ENCODE data around the gene LLGL1. TPM values are rescaled to one million over a fixed set of nuclear protein-coding genes. Genes with fewer than 3 reads are reported as not detected.

The LLGL1 gene
- total RNA-seq, 1 experiment from 2014 or later: 44.3 TPM

DNA sequence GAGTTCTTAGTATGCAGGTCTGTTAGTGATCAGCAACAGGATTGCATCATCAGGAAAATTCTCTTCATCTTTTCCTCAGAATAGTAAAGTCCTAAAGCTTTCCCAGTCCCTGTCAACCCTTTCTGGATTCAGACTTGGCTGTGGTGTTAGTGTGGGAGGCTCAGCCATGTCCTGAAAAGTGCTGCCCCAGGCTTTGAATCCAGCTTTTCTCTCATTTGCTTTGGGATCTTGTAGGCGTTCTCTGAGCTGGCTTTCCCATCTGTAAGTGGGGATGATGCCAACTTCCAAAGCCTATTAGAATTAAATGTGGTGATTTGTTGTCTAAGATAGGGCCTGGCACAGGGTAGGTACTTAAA, 38.8 kb upstream of the LLGL1 start:
- H3K4me1 ChIP-seq (ENCODE audit: control insufficient read depth in 1 of 2, insufficient read depth in 2 of 2, low read length in 2 of 2): peaks cover 18 to 36% of the 10 kb centered on the region in 2 experiments
- RAD21 ChIA-PET (ENCODE audit: low non-redundant PET in 1 of 2, low total read pairs in 2 of 2, uncharacterized antibody in 2 of 2, unreplicated experiment in 2 of 2): no interaction called here
- POLR2A ChIA-PET: no interaction called here

DNA sequence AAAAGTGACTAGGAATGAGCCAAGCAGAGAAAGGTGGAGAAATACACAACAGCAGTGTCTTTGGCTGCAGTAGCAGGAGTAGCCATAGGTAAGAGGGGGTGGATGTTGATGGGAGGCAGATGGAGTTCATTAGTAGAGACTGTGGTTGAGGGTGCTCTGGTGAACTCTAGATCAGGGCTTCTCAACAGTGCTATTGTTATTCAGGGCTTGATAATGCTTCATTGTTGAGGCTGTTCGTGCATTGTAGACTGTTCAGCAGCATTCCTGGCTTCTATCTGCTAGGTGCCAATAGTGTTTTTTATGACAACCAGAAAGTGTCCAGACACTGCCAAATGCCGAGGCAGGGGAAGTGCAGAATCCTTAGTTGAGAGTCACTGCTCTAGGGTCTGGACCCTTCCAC, 38.2 kb upstream of the LLGL1 start:
- no peaks in the 10 kb centered on the region for H3K9me2 ChIP-seq (ENCODE audit: insufficient read depth)
- no peak overlapping the region for H3K9ac ChIP-seq (ENCODE audit: low read length)
- peaks cover 81% of the 10 kb centered on the region for H3K79me2 ChIP-seq (ENCODE audit: insufficient read depth, low read length)
- ATAC-seq: no peak
- POLR2A ChIA-PET: no interaction called here
- H3K4me2 ChIP-seq (ENCODE audit: low read length): no peak overlapping the region
- no peak overlapping the region for H2AFZ ChIP-seq (ENCODE audit: low read depth, low read length, poor library complexity, severe bottlenecking)
- TF ChIP-seq SIN3A (IDR thresholded peaks at IDR 0.05; ENCODE audit: low read depth) (no peak), RAD21 (IDR thresholded peaks at IDR 0.05; ENCODE audit: low read depth) (no peak), JUND (IDR thresholded peaks at IDR 0.05) (no peak), EZH2phosphoT487 (IDR thresholded peaks at IDR 0.05; ENCODE audit: borderline replicate concordance) (no peak), SRF (IDR thresholded peaks at IDR 0.05; ENCODE audit: low read depth) (no peak), ELF1 (IDR thresholded peaks at IDR 0.05; ENCODE audit: borderline replicate concordance, low read depth) (no peak), YY1 (IDR thresholded peaks at IDR 0.05; ENCODE audit: extremely low read depth, insufficient replicate concordance, low read depth, low read length) (no peak)
- TF ChIP-seq, protein P1, sequence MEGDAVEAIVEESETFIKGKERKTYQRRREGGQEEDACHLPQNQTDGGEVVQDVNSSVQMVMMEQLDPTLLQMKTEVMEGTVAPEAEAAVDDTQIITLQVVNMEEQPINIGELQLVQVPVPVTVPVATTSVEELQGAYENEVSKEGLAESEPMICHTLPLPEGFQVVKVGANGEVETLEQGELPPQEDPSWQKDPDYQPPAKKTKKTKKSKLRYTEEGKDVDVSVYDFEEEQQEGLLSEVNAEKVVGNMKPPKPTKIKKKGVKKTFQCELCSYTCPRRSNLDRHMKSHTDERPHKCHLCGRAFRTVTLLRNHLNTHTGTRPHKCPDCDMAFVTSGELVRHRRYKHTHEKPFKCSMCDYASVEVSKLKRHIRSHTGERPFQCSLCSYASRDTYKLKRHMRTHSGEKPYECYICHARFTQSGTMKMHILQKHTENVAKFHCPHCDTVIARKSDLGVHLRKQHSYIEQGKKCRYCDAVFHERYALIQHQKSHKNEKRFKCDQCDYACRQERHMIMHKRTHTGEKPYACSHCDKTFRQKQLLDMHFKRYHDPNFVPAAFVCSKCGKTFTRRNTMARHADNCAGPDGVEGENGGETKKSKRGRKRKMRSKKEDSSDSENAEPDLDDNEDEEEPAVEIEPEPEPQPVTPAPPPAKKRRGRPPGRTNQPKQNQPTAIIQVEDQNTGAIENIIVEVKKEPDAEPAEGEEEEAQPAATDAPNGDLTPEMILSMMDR (IDR thresholded peaks at IDR 0.05 in 2 of 3, conservative IDR thresholded peaks at IDR 0.05 in 1 of 3; ENCODE audit: borderline replicate concordance in 1 of 3, insufficient read depth in 1 of 3, low read depth in 2 of 3, low read length in 2 of 3): no peak
- TF ChIP-seq, protein P2, sequence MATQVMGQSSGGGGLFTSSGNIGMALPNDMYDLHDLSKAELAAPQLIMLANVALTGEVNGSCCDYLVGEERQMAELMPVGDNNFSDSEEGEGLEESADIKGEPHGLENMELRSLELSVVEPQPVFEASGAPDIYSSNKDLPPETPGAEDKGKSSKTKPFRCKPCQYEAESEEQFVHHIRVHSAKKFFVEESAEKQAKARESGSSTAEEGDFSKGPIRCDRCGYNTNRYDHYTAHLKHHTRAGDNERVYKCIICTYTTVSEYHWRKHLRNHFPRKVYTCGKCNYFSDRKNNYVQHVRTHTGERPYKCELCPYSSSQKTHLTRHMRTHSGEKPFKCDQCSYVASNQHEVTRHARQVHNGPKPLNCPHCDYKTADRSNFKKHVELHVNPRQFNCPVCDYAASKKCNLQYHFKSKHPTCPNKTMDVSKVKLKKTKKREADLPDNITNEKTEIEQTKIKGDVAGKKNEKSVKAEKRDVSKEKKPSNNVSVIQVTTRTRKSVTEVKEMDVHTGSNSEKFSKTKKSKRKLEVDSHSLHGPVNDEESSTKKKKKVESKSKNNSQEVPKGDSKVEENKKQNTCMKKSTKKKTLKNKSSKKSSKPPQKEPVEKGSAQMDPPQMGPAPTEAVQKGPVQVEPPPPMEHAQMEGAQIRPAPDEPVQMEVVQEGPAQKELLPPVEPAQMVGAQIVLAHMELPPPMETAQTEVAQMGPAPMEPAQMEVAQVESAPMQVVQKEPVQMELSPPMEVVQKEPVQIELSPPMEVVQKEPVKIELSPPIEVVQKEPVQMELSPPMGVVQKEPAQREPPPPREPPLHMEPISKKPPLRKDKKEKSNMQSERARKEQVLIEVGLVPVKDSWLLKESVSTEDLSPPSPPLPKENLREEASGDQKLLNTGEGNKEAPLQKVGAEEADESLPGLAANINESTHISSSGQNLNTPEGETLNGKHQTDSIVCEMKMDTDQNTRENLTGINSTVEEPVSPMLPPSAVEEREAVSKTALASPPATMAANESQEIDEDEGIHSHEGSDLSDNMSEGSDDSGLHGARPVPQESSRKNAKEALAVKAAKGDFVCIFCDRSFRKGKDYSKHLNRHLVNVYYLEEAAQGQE (IDR thresholded peaks at IDR 0.05; ENCODE audit: low read depth): no peak
- no peaks in the 10 kb centered on the region for H3K27me3 ChIP-seq (ENCODE audit: insufficient read depth, low read length)
- RAD21 ChIA-PET (ENCODE audit: low non-redundant PET in 1 of 2, low total read pairs in 2 of 2, uncharacterized antibody in 2 of 2, unreplicated experiment in 2 of 2): no interaction called here
- no TSS peak for BruUV-seq (replicated peaks)
- H3K4me3 ChIP-seq (replicated peaks in 1 of 2; ENCODE audit: low read depth in 1 of 2, low read length in 2 of 2): no peak overlapping the region
- CTCF ChIA-PET: no interaction called here
- intact Hi-C loops (cut with micrococcal nuclease): no loop called here
- H3K36me3 ChIP-seq (ENCODE audit: control insufficient read depth in 1 of 2, insufficient read depth in 2 of 2, low read length in 2 of 2): peaks cover 22 to 39% of the 10 kb centered on the region in 2 experiments; a peak in 3 of 4 replicates
- H3K4me1 ChIP-seq (ENCODE audit: control insufficient read depth in 1 of 2, insufficient read depth in 2 of 2, low read length in 2 of 2): peaks cover 15 to 30% of the 10 kb centered on the region in 2 experiments
- DNase-seq (ENCODE audit: low read depth, low spot score): no peak
- peaks cover 8% of the 10 kb centered on the region; the same call in 1 of the 2 replicates for H4K20me1 ChIP-seq (ENCODE audit: insufficient read depth)
- H3K9me3 ChIP-seq (ENCODE audit: control insufficient read depth in 1 of 2, insufficient read depth in 1 of 2, low read depth in 1 of 2, low read length in 2 of 2): no peaks in the 10 kb centered on the region
- H3K27ac ChIP-seq (ENCODE audit: low read depth, low read length): no peak overlapping the region

More for the DNA sequence above, 38.8 kb upstream of the LLGL1 start:
- Histone ChIP-seq H3K36me3 (ENCODE audit: control insufficient read depth in 1 of 2, insufficient read depth in 2 of 2, low read length in 2 of 2) (peaks cover 22 to 34% of the 10 kb centered on the region in 2 experiments; a peak in 3 of 4 replicates), H3K79me2 (ENCODE audit: insufficient read depth, low read length) (peaks cover 75% of the 10 kb centered on the region), H3K4me3 (replicated peaks in 1 of 2; ENCODE audit: low read depth in 1 of 2, low read length in 2 of 2) (no peak overlapping the region), H3K4me2 (ENCODE audit: low read length) (peak overlapping the region; percentile 94; the same call in 1 of the 2 replicates), H3K9me2 (ENCODE audit: insufficient read depth) (no peaks in the 10 kb centered on the region), H2AFZ (ENCODE audit: low read depth, low read length, poor library complexity, severe bottlenecking) (no peak overlapping the region), H3K9ac (ENCODE audit: low read length) (no peak overlapping the region; the same call in 1 of the 2 replicates), H4K20me1 (ENCODE audit: insufficient read depth) (peaks cover 8% of the 10 kb centered on the region; the same call in 1 of the 2 replicates), H3K27ac (ENCODE audit: low read depth, low read length) (no peak overlapping the region), H3K27me3 (ENCODE audit: insufficient read depth, low read length) (no peaks in the 10 kb centered on the region), H3K9me3 (ENCODE audit: control insufficient read depth in 1 of 2, insufficient read depth in 1 of 2, low read depth in 1 of 2, low read length in 2 of 2) (no peaks in the 10 kb centered on the region)
- ATAC-seq (no peak), DNase-seq (ENCODE audit: low read depth, low spot score) (no peak)
- TF ChIP-seq ZNF274 (IDR thresholded peaks at IDR 0.05; ENCODE audit: low read depth, low read length) (no peak), POLR2AphosphoS5 (IDR thresholded peaks at IDR 0.05; ENCODE audit: low read depth, low read length) (no peak), SRF (IDR thresholded peaks at IDR 0.05; ENCODE audit: low read depth) (no peak), FOSL1 (IDR thresholded peaks at IDR 0.05; ENCODE audit: low read depth) (no peak), EZH2 (IDR thresholded peaks at IDR 0.05) (no peak), EGR1 (IDR thresholded peaks at IDR 0.05; ENCODE audit: low read depth) (no peak)
- intact Hi-C loops (cut with micrococcal nuclease): no loop called here
- CTCF ChIA-PET: no interaction called here
- no TSS peak for BruUV-seq (replicated peaks)
